HEK293T (cell line): Measurements from ENCODE around the gene OR7C2.

Experiments
- BHLHE40 ChIP-seq: fragments of 450-650 bp; IDR thresholded peaks from 2 replicates; pipeline ENCODE4 v1.6.1; 2016; ENCODE audit warnings: mild to moderate bottlenecking, moderate library complexity, borderline replicate concordance
- CTBP1 ChIP-seq: fragments of 450-650 bp; IDR thresholded peaks from 2 replicates; pipeline ENCODE4 v1.6.1; 2016; ENCODE audit warnings: borderline replicate concordance
- HDGF ChIP-seq: fragments of 450-650 bp; IDR thresholded peaks from 2 replicates; pipeline ENCODE4 v1.6.1; 2017; ENCODE audit warnings: antibody characterized with exemption, borderline replicate concordance
- L3MBTL2 ChIP-seq: fragments of 450-650 bp; conservative IDR thresholded peaks from 2 replicates; pipeline ENCODE4 v1.6.1; 2016; ENCODE audit warnings: mild to moderate bottlenecking
- NFRKB ChIP-seq: fragments of 450-650 bp; IDR thresholded peaks from 2 replicates; pipeline ENCODE4 v1.6.1; 2016; ENCODE audit warnings: mild to moderate bottlenecking, moderate library complexity
- SP1 ChIP-seq: fragments of 450-650 bp; IDR thresholded peaks from 2 replicates; pipeline ENCODE4 v1.6.1; 2017

GRCh38 chr19:14949876-14950275, 8.6 kb downstream of the OR7C2 start:
- TF ChIP-seq SP1 (no peak), CTBP1 (no peak), BHLHE40 (no peak), HDGF (no peak), L3MBTL2 (no peak), NFRKB (no peak)
